Measurements from ENCODE around the gene ETV6.

ETV6 gene

GRCh38 chr12:11763760-11764520, 114.5 kb downstream of the ETV6 start:
- no peak for DNase-seq

- no peak for DNase-seq
Measured at GRCh38 chr12:11764837-11765236, 115.4 kb downstream of the ETV6 start.

GRCh38 chr12:11765421-11765816, 115.9 kb downstream of the ETV6 start:
- no peak for DNase-seq

GRCh38 chr12:11765817-11766794, 116.6 kb downstream of the ETV6 start:
- DNase-seq = peak; percentile 59

GRCh38 chr12:11767029-11767724, 117.7 kb downstream of the ETV6 start:
- no peak for DNase-seq

GRCh38 chr12:11767798-11768197, 118.3 kb downstream of the ETV6 start:
- DNase-seq = no peak

GRCh38 chr12:11768233-11768965, 118.9 kb downstream of the ETV6 start:
- no peak for DNase-seq

- DNase-seq = no peak
Measured at GRCh38 chr12:11769723-11770514, 120.4 kb downstream of the ETV6 start.

GRCh38 chr12:11771356-11771755, 121.9 kb downstream of the ETV6 start:
- DNase-seq = no peak

GRCh38 chr12:11771895-11772502, 122.5 kb downstream of the ETV6 start:
- no peak for DNase-seq

GRCh38 chr12:11773889-11774677, 124.6 kb downstream of the ETV6 start:
- DNase-seq = no peak

- no peak for DNase-seq
Measured at GRCh38 chr12:11774821-11775220, 125.3 kb downstream of the ETV6 start.

- DNase-seq = no peak
Measured at GRCh38 chr12:11776316-11776715, 126.8 kb downstream of the ETV6 start.

GRCh38 chr12:11777451-11777850, 128.0 kb downstream of the ETV6 start:
- DNase-seq = no peak

GRCh38 chr12:11777962-11778361, 128.5 kb downstream of the ETV6 start:
- DNase-seq = no peak

- DNase-seq = no peak
Measured at GRCh38 chr12:11778713-11779685, 129.5 kb downstream of the ETV6 start.

GRCh38 chr12:11780521-11781101, 131.1 kb downstream of the ETV6 start:
- no peak for DNase-seq

- no peak for DNase-seq
Measured at GRCh38 chr12:11782914-11783420, 133.5 kb downstream of the ETV6 start.

All from eye (tissue), 1 donor.